GM18505 (cell line): Measurements from ENCODE around the gene ARSJ.
"Not testable (repeated sequence)": the region's sequence is repeated elsewhere in the genome, so short reads cannot be mapped to it uniquely, and the experiment has no call there.

Source experiments
- ATAC-seq: cut with Tn5 transposase; IDR thresholded peaks from one replicate; pipeline ENCODE4 v1.9.1; 2021; ENCODE audit not compliant: unreplicated experiment
- POLR2A ChIP-seq: IDR thresholded peaks from 4 replicates; pipeline ENCODE4 v1.6.1; 2011; ENCODE audit warnings: borderline replicate concordance; ENCODE audit not compliant: insufficient read depth, insufficient read length; ENCODE audit errors: extremely low read depth

The ARSJ gene

DNA sequence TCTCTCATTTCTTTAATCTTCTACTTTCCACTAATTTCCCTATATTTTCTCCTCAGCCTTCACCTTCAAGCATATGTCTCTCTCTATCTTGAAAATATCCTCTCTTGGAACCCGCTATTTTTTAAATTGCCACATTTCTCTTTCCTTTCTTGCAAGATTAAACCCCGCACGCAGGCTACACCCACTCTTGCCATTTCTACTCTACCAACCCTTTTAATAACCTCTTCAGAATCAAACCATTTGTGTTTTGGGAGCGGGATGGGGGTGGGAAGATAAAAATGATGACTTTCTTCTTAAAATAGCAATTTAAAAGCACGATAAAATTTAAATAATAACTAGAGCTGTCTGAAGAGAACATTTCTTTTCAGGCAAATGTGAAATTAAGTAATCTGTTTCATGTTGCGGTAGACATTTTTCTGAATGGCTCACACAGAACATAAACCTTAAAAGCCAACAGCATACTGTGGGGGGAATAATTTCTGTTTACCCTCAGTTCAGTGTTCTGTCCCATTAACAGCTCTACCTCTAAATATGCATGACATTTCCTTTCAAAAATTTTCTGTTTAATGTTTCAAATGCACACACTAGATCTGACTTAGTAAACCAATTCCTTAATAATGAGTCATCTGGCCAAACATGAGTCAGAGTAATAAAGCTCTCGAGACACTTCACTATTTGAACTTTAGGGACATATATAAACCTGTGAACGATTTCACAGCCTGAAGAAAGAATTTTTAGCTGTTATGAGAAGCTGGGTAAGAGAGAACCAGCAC lies 20.5 kb downstream of the ARSJ start:
- ATAC-seq: no peak
- TF ChIP-seq POLR2A: no peak

GRCh38 chr4:113957956-113958355 lies 21.5 kb downstream of the ARSJ start:
- ATAC-seq: no peak
- TF ChIP-seq POLR2A: no peak

DNA sequence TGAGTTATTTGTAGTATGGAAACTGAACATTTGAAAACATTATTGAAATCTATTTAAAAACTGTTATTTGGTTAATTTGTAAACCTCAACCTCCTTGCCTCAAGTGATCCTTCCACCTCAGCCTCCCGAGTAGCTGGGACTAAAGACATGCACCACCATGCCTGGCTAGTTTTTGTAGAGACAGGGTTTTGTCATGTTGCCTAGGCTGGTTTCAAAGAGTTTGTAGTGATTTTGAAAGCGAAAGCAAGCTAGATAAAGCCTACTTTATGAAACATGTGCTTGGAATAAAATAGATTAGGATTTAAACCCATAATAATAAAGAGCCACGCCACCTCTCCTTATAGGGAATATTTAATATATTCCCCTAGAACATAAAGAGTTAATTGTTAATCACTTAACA lies 23.5 kb downstream of the ARSJ start:
- no peak for TF ChIP-seq POLR2A
- no peak for ATAC-seq

- TF ChIP-seq POLR2A: no peak
- no peak for ATAC-seq
Measured at GRCh38 chr4:113955411-113955810, 24.0 kb downstream of the ARSJ start.

DNA sequence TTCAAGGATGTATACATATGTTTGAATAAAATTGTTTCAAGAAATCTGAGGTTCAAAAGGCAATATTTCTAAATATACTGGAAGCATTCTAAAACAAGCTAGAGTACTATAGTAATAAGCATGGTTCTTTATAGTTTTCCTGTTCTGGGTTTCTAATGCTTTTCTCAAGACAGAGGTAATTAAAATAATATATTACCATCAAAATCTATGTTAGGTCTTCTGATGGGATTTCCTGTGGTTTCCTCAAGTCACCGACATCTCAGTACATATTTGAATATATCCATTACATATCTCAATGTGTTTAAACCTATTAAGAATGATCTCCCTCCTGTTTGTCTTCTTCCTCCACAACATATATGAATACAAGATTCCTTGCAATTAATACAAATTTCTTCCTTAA lies 25.6 kb downstream of the ARSJ start:
- TF ChIP-seq POLR2A: no peak
- ATAC-seq: no peak

DNA sequence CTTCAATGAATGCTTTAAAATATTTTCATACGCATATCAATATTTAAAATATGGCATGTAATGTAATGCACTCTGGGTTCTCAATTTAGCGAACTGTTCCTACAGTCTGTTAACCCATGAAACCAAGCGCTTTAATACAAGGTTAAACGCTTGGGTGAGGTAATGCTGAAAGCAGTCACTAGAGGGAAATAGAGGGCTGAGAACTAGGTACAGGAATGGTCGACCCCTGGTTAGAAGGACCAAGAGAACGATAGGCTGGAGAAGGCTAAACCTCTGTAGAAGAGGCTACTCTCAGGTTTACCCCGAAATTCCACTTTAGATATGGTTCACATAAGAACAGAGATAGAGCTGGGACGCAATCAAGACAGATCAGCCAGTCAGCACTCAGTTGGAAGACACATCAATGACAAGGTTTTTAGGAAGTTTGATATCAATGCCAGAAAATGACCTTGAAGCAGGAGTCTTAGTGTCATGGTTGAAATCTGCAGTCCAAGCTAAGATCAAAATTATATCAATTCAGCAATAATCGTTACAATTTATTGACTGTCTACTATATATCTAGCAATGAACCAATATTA lies 26.9 kb downstream of the ARSJ start:
- ATAC-seq: peak; percentile 95
- no peak for TF ChIP-seq POLR2A

DNA sequence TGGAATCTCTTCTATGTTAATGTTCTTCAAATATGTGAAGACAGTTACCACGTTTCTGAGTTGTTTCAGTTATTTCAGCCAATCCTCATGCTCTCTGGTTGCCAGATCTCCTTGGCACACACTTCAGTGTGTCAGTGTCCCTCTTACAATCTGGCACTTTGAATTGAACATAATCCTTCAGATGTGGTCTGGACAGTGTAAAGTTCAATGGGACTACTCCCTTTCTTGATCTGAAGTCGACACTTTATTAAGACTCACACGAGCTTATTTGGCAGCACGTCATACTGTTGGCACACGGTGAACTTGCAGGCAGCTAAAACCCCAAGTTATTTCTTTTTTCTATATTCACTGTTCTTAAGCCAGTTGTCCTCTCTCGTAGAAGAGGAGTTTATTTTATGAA lies 28.2 kb downstream of the ARSJ start:
- ATAC-seq: no peak
- no peak for TF ChIP-seq POLR2A

DNA sequence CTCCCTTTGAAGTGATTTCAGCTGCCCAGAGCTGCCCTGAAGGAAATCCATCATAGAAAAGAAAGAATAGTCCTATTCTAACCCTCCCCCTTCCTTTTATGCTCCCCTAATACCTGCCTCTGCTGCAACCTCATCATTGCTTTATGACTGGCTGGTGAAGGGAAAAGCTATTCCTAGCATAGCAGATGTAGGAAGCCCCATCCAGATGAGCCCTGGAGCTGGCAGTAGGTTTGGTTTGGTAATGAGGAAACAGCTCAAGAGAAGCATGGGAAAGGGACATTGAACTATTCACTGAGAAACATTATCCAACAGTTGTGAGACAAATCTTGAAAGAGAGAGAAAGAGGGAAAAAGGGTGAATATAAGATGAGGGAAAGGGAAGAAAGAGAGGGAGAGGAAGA lies 29.2 kb downstream of the ARSJ start:
- TF ChIP-seq POLR2A: no peak
- ATAC-seq: no peak

GRCh38 chr4:113947484-113947883 lies 32.0 kb downstream of the ARSJ start:
- TF ChIP-seq POLR2A: no peak
- no peak for ATAC-seq

GRCh38 chr4:113945906-113946305 lies 33.5 kb downstream of the ARSJ start:
- ATAC-seq: no peak
- TF ChIP-seq POLR2A: no peak

GRCh38 chr4:113943863-113944262 lies 35.6 kb downstream of the ARSJ start:
- ATAC-seq: no peak

GRCh38 chr4:113943085-113943484 lies 36.4 kb downstream of the ARSJ start:
- TF ChIP-seq POLR2A: no peak
- ATAC-seq: no peak

More at GRCh38 chr4:113943863-113944262, 35.6 kb downstream of the ARSJ start:
- no peak for TF ChIP-seq POLR2A

GRCh38 chr4:113941836-113942235 lies 37.6 kb downstream of the ARSJ start:
- ATAC-seq: no peak
- no peak for TF ChIP-seq POLR2A

- ATAC-seq: not testable (repeated sequence)
Measured at GRCh38 chr4:113940103-113940502, 39.3 kb downstream of the ARSJ start.
